Activated CD4-positive, alpha-beta T cell treated with anti-CD3 and anti-CD28 coated beads, Interleukin-2, amount 50 U/mL, for 16 hours (primary cell): ENCODE measurements around the gene HLA-E.
"Not testable (repeated sequence)": the region's sequence is repeated elsewhere in the genome, so short reads cannot be mapped to it uniquely, and the experiment has no call there.

Experiments used
- DNase-seq: peaks from one replicate; pipeline ENCODE4 v3.0.0-alpha.2; 2020

The HLA-E gene

GRCh38 chr6:30489081-30490025, at the start of gene HLA-E:
HLA-E (plus strand) TSS chr6:30489509; CDS start chr6:30489532, 23 bp downstream.
- DNase-seq, result peak; percentile 99

GRCh38 chr6:30441171-30441570, 48.1 kb upstream of the HLA-E start:
- no peak for DNase-seq

- no peak for DNase-seq
Observed at GRCh38 chr6:30443657-30444450, 45.5 kb upstream of the HLA-E start.

- DNase-seq, result no peak
Observed at GRCh38 chr6:30444451-30444742, 44.9 kb upstream of the HLA-E start.

GRCh38 chr6:30446259-30446658, 43.0 kb upstream of the HLA-E start:
- DNase-seq, result no peak

- DNase-seq, result no peak
Observed at GRCh38 chr6:30447237-30447636, 42.1 kb upstream of the HLA-E start.

- no peak for DNase-seq
Observed at GRCh38 chr6:30450548-30450908, 38.8 kb upstream of the HLA-E start.

- DNase-seq, result peak; percentile 77
Observed at GRCh38 chr6:30450909-30451841, 38.1 kb upstream of the HLA-E start.

GRCh38 chr6:30452736-30453507, 36.4 kb upstream of the HLA-E start:
- no peak for DNase-seq

- peak; percentile 88 for DNase-seq
Observed at GRCh38 chr6:30453508-30454116, 35.7 kb upstream of the HLA-E start.

GRCh38 chr6:30459145-30459544, 30.2 kb upstream of the HLA-E start:
- no peak for DNase-seq

- DNase-seq, result no peak
Observed at GRCh38 chr6:30461055-30461454, 28.3 kb upstream of the HLA-E start.

GRCh38 chr6:30462482-30462881, 26.8 kb upstream of the HLA-E start:
- no peak for DNase-seq

GRCh38 chr6:30463242-30463641, 26.1 kb upstream of the HLA-E start:
- DNase-seq, result no peak

- DNase-seq, result peak; percentile 82
Observed at GRCh38 chr6:30463651-30464618, 25.4 kb upstream of the HLA-E start.

- no peak for DNase-seq
Observed at GRCh38 chr6:30465595-30466306, 23.6 kb upstream of the HLA-E start.

GRCh38 chr6:30470968-30471367, 18.3 kb upstream of the HLA-E start:
- DNase-seq, result no peak

- DNase-seq, result not testable (repeated sequence)
Observed at GRCh38 chr6:30475116-30475515, 14.2 kb upstream of the HLA-E start.

- peak; percentile 72 for DNase-seq
Observed at GRCh38 chr6:30480536-30481156, 8.7 kb upstream of the HLA-E start.
